A549 (cell line): Measurements from ENCODE around the gene WDHD1. TPM values are rescaled to one million over a fixed set of nuclear protein-coding genes. Genes with fewer than 3 reads are reported as not detected.

Experiments
- ATAC-seq, 2 experiments: fragments of 200-7000 bp in 1 of 2; fragments of >200 bp in 1 of 2; cut with Nextera tagmentation in 1 of 2; cut with Tn5 transposase in 1 of 2; 3 replicates each; pipeline versions ENCODE4 v1.8.0 to v1.9.1; 2018 to 2020; ENCODE audit warnings: mild to moderate bottlenecking in 1 of 2, moderate library complexity in 1 of 2
- CTCF ChIA-PET: fragments of 300-600 bp; sonication (Branson Sonifier 250); formaldehyde crosslinking; extraction: SDS; loops from one replicate; lab custom pipeline; 2021; ENCODE audit warnings: antibody characterized with exemption, inconsistent platforms; lab: Yijun Ruan, JAX
- POLR2A ChIA-PET: fragments of 350-600 bp; formaldehyde crosslinking; extraction: SDS; loops from one replicate; lab custom pipeline; 2021; ENCODE audit warnings: antibody characterized with exemption, inconsistent platforms; lab: Yijun Ruan, JAX
- DNase-seq, 2 experiments: peaks; one replicate each; pipeline versions ENCODE4 v3.0.0 to v3.0.0-alpha.2; 2011 to 2016; ENCODE audit warnings: low read depth in 1 of 2, low spot score in 1 of 2
- FAIRE-seq: peaks from 2 replicates; lab custom pipeline; 2011; peaks lifted over from hg19 to GRCh38; lab: Jason Lieb, UNC
- H3K27ac ChIP-seq, 2 experiments: fragments of >200 bp; sonication (Bioruptor Twin); formaldehyde crosslinking; 3 replicates each; pipeline ENCODE4 v1.5.1; 2016 to 2017
- H3K4me1 ChIP-seq: fragments of >200 bp; sonication (Bioruptor Twin); formaldehyde crosslinking; 3 replicates; pipeline ENCODE4 v1.6.1; 2016
- H3K4me2 ChIP-seq: fragments of >200 bp; sonication (Bioruptor Twin); formaldehyde crosslinking; 3 replicates; pipeline ENCODE4 v1.6.1; 2016
- H3K4me3 ChIP-seq: fragments of >200 bp; sonication (Bioruptor Twin); formaldehyde crosslinking; 3 replicates; pipeline ENCODE4 v1.5.1; 2016
- H3K9me3 ChIP-seq: fragments of >200 bp; sonication (Bioruptor Twin); formaldehyde crosslinking; 3 replicates; pipeline ENCODE4 v1.6.1; 2016
- ATOH8 ChIP-seq: fragments of 250-450 bp; sonication (Bioruptor Pico); IDR thresholded peaks from 2 replicates; pipeline ENCODE4 v1.5.0; 2020; ENCODE audit warnings: low read depth, mild to moderate bottlenecking, moderate library complexity
- BCL3 ChIP-seq: fragments of >200 bp; sonication (Bioruptor Twin); formaldehyde crosslinking; IDR thresholded peaks from 3 replicates; pipeline ENCODE4 v1.6.1; 2016
- CBX2 ChIP-seq: fragments of 200-600 bp; sonication (generic); IDR thresholded peaks from 2 replicates; pipeline ENCODE4 v1.6.1; 2016; ENCODE audit warnings: low read depth, mild to moderate bottlenecking, borderline replicate concordance
- CBX8 ChIP-seq: fragments of 200-600 bp; sonication (generic); IDR thresholded peaks from 2 replicates; pipeline ENCODE4 v1.6.1; 2016
- CEBPB ChIP-seq, 2 experiments: fragments of >200 bp in 1 of 2; sonication (Bioruptor Twin) in 1 of 2; formaldehyde crosslinking in 1 of 2; IDR thresholded peaks; 2 replicates each; pipeline ENCODE4 v1.6.1; 2012 to 2016
- CTCF ChIP-seq: fragments of >200 bp; sonication (Bioruptor Twin); formaldehyde crosslinking; IDR thresholded peaks from 3 replicates; pipeline ENCODE4 v1.5.1; 2016
- E2F6 ChIP-seq: IDR thresholded peaks from 2 replicates; pipeline ENCODE4 v1.6.1; 2012; ENCODE audit warnings: low read depth, borderline replicate concordance
- EHMT2 ChIP-seq: fragments of 200-600 bp; sonication (generic); IDR thresholded peaks from 2 replicates; pipeline ENCODE4 v1.6.1; 2016; ENCODE audit warnings: antibody characterized with exemption, low read depth, mild to moderate bottlenecking, moderate library complexity
- ELK1 ChIP-seq: fragments of 150-350 bp; IDR thresholded peaks from 2 replicates; pipeline ENCODE4 v1.6.1; 2014; ENCODE audit warnings: low read depth, mild to moderate bottlenecking, low read length
- FOSL2 ChIP-seq, 2 experiments: fragments of 450-650 bp in 1 of 2; fragments of >200 bp in 1 of 2; sonication (Bioruptor Twin) in 1 of 2; formaldehyde crosslinking; IDR thresholded peaks; 2 replicates each; pipeline versions ENCODE4 v1.5.0 to v1.6.1; 2016 to 2020; ENCODE audit warnings: mild to moderate bottlenecking in 1 of 2, moderate library complexity in 1 of 2
- GATA3 ChIP-seq: IDR thresholded peaks from 2 replicates; pipeline ENCODE4 v1.6.1; 2012; ENCODE audit warnings: borderline replicate concordance
- HDAC2 ChIP-seq: fragments of 200-600 bp; sonication (generic); IDR thresholded peaks from 2 replicates; pipeline ENCODE4 v1.6.1; 2016
- HMGXB4 ChIP-seq: fragments of 250-450 bp; sonication (Bioruptor Pico); IDR thresholded peaks from 2 replicates; pipeline ENCODE4 v1.5.0; 2021; ENCODE audit warnings: mild to moderate bottlenecking, moderate library complexity, borderline replicate concordance
- HOXA7 ChIP-seq: fragments of 250-450 bp; sonication (Bioruptor Pico); IDR thresholded peaks from 2 replicates; pipeline ENCODE4 v1.5.0; 2020; ENCODE audit warnings: mild to moderate bottlenecking, moderate library complexity
- HOXB5 ChIP-seq: fragments of 250-450 bp; sonication (Bioruptor Pico); IDR thresholded peaks from 2 replicates; pipeline ENCODE4 v1.5.0; 2020; ENCODE audit warnings: mild to moderate bottlenecking, moderate library complexity
- JUN ChIP-seq, 2 experiments: fragments of >200 bp; sonication (Bioruptor Twin); formaldehyde crosslinking; IDR thresholded peaks; 2 replicates in 1 of 2; 3 replicates in 1 of 2; pipeline ENCODE4 v1.6.1; 2016 to 2017
- KDM5A ChIP-seq: fragments of 200-600 bp; sonication (generic); IDR thresholded peaks from 2 replicates; pipeline ENCODE4 v1.6.1; 2016; ENCODE audit warnings: antibody characterized with exemption, mild to moderate bottlenecking
- MYC ChIP-seq: IDR thresholded peaks from 2 replicates; pipeline ENCODE4 v1.6.1; 2012; ENCODE audit warnings: mild to moderate bottlenecking, inconsistent platforms, low read length, improper control_type of control experiment, borderline replicate concordance
- NPAS2 ChIP-seq: fragments of 250-450 bp; sonication (Bioruptor Pico); IDR thresholded peaks from 2 replicates; pipeline ENCODE4 v1.8.0; 2022; ENCODE audit warnings: mild to moderate bottlenecking, moderate library complexity, borderline replicate concordance
- PHF8 ChIP-seq: fragments of 200-600 bp; sonication (generic); IDR thresholded peaks from 2 replicates; pipeline ENCODE4 v1.6.1; 2016; ENCODE audit warnings: low read depth, mild to moderate bottlenecking, antibody characterized with exemption, moderate library complexity, borderline replicate concordance
- RARB ChIP-seq: fragments of 250-450 bp; sonication (Bioruptor Pico); IDR thresholded peaks from 2 replicates; pipeline ENCODE4 v1.8.0; 2021; ENCODE audit warnings: mild to moderate bottlenecking, moderate library complexity
- TP53 ChIP-seq: fragments of 250-450 bp; sonication (Bioruptor Pico); IDR thresholded peaks from 2 replicates; pipeline ENCODE4 v1.5.0; 2021; ENCODE audit warnings: mild to moderate bottlenecking, moderate library complexity
- ZC3H11A ChIP-seq: fragments of 450-650 bp; IDR thresholded peaks from 2 replicates; pipeline ENCODE4 v1.6.1; 2014; ENCODE audit warnings: antibody characterized with exemption, mild to moderate bottlenecking
- WGBS: methylation state at CpG from one replicate; pipeline ENCODE4 v1.1.6; 2017; ENCODE audit errors: missing lambda C conversion rate; 5-methylcytosine and 5-hydroxymethylcytosine counted together
- polyA plus RNA-seq, 4 experiments: library from polyadenylated mRNA; depleted of rRNA in 3 of 4; stranded (reverse); fragments of >200 nt; fragmentation: RNase III in 1 of 4; extraction: RNeasy Plus Mini Kit Qiagen cat#74134 plus additional on column Dnase treatment in 1 of 4; gene quantifications; 2 replicates in 3 of 4; 3 replicates in 1 of 4; pipeline ENCODE4 v1.2.3, GENCODE V29; 2011 to 2017

Gene WDHD1
- polyA plus RNA-seq, 2 of the 4 experiments (the other 2 are of a cell fraction): 16.3 to 35.6 TPM

- TF ChIP-seq CBX2: no peak
- TF ChIP-seq RARB (CRISPR knock-in tag): no peak
- no peak for TF ChIP-seq KDM5A
Measured at GRCh38 chr14:55019968-55020554, 6.8 kb downstream of the WDHD1 start (continued).

- FAIRE-seq (no peak), ATAC-seq (no peak), DNase-seq (no peak)
- Histone ChIP-seq H3K4me1 (no peaks in the 10 kb centered on the region), H3K4me3 (no peak overlapping the region), H3K9me3 (no peaks in the 10 kb centered on the region), H3K27ac (no peak overlapping the region)
- POLR2A ChIA-PET: no interaction called here
- TF ChIP-seq EHMT2 (no peak), CEBPB (IDR thresholded peaks at IDR 0.05) (no peak)
- TF ChIP-seq, all 56 proteins: peak for 0
- CTCF ChIA-PET: interaction anchor here (0.6 kb wide), 1 partner anchor 141 kb away, joined by 3 read pairs; no protein-coding TSS in a partner anchor
- no peak overlapping the region for H3K4me2 ChIP-seq
- 84% methylated on average over 2 of the region's 2 CpGs for WGBS
Measured at GRCh38 chr14:55015006-55015405, 11.9 kb downstream of the WDHD1 start.

GRCh38 chr14:55005071-55005470 lies 21.8 kb downstream of the WDHD1 start:
- ATAC-seq (no peak), FAIRE-seq (no peak), DNase-seq (no peak)
- Histone ChIP-seq H3K4me1 (no peaks in the 10 kb centered on the region), H3K27ac (no peak overlapping the region), H3K4me2 (no peak overlapping the region), H3K4me3 (no peak overlapping the region), H3K9me3 (no peaks in the 10 kb centered on the region)
- WGBS: 90% methylated on average over 4 of the region's 4 CpGs
- POLR2A ChIA-PET: no interaction called here
- CTCF ChIA-PET: no interaction called here
- TF ChIP-seq HOXB5 (CRISPR knock-in tag) (no peak), CEBPB (IDR thresholded peaks at IDR 0.05) (no peak), HMGXB4 (no peak), CBX8 (no peak), FOSL2 (IDR thresholded peaks at IDR 0.05) (no peak), FOSL2 (CRISPR knock-in tag; IDR thresholded peaks at IDR 0.05) (no peak), HOXA7 (CRISPR knock-in tag) (no peak), NPAS2 (CRISPR knock-in tag) (no peak), ZC3H11A (no peak), GATA3 (no peak), HDAC2 (no peak), E2F6 (no peak), JUN (IDR thresholded peaks at IDR 0.05) (no peak), MYC (no peak), CTCF (no peak), PHF8 (no peak), TP53 (no peak), BCL3 (no peak), ATOH8 (CRISPR knock-in tag) (no peak), ELK1 (no peak), CBX2 (no peak)
